GM19372 (cell line): ENCODE data around the gene NOTO.

Experiments
- ATAC-seq: cut with Tn5 transposase; IDR thresholded peaks from one replicate; pipeline ENCODE4 v1.9.1; 2021; ENCODE audit warnings: mild to moderate bottlenecking, low read depth, moderate library complexity; ENCODE audit not compliant: unreplicated experiment

Gene NOTO

GRCh38 chr2:73233154-73233931 is 31.0 kb downstream of the NOTO start, which contains the start of gene PRADC1:
Gene PRADC1 (minus strand): TSS chr2:73233239. CDS start chr2:73233160, 79 bp downstream.
- ATAC-seq, result peak; percentile 86

GRCh38 chr2:73233932-73234832 is 31.8 kb downstream of the NOTO start, which contains the start of gene CCT7:
Gene CCT7 (plus strand): TSS chr2:73234308. CDS start chr2:73234379, 71 bp downstream.
- peak; percentile 54 for ATAC-seq

- no peak for ATAC-seq
These were observed 33.1 kb downstream of the NOTO start for GRCh38 chr2:73235315-73236028.

GRCh38 chr2:73237168-73237567 is 34.8 kb downstream of the NOTO start:
- ATAC-seq, result no peak

- no peak for ATAC-seq
These were observed 35.8 kb downstream of the NOTO start for GRCh38 chr2:73238149-73238548.

DNA sequence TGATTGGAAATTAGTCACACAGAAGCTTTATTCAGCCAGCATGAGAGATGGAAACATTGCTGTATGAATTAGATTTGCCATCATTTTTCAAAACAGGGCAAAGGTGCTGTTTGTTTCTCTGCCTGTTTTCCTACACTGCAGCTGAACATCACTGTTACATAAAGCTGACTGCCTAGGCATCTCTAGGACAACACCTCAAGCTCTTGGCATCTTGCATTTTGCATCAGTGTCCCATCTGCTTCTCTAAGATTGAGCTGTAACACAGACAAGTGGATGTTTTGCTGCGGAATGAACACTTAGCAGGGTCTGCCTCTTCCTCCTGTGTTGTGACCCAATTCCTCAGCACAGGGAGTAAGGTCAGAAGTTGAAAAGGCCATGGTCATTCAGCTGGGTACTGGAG is 36.6 kb downstream of the NOTO start:
- no peak for ATAC-seq

- ATAC-seq, result no peak
These were observed 37.4 kb downstream of the NOTO start for GRCh38 chr2:73239776-73240175.

GRCh38 chr2:73243884-73244570 is 41.7 kb downstream of the NOTO start:
- ATAC-seq, result no peak

DNA sequence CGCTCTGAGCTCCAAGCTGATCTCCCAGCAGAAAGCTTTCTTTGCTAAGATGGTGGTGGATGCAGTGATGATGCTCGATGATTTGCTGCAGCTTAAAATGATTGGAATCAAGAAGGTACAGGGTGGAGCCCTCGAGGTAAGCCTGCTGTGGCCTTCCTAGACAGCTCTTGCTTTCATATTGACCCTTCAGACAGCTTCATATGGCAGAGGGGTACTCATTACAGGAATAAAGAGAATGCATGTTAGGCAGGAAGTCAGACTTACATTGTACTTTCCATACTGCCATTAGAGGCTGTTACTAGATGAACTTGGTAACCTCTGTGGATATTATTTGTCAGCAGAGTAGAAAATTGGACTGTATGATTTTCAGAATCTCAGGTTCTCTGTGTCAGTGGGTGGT is 42.2 kb downstream of the NOTO start:
- ATAC-seq, result no peak

GRCh38 chr2:73246850-73247249 is 44.5 kb downstream of the NOTO start:
- ATAC-seq, result no peak

DNA sequence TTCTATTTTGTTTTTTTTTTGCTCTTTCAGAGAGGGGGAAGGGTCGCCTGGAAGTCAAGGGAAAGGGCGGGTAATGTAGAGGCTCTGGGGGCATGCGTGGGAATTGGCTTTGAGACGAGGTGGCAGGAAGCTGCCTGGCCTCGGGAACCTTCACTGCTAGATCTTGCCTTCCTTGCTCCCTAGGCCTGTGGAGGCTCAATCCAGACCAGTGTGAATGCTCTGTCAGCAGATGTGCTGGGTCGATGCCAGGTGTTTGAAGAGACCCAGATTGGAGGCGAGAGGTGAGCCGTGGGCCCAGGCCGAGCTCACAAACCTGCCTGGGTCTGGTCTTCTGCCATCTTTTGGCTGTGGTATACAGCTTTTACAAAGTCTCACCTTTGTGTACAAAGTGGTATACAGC is 47.3 kb downstream of the NOTO start:
- ATAC-seq, result no peak

DNA sequence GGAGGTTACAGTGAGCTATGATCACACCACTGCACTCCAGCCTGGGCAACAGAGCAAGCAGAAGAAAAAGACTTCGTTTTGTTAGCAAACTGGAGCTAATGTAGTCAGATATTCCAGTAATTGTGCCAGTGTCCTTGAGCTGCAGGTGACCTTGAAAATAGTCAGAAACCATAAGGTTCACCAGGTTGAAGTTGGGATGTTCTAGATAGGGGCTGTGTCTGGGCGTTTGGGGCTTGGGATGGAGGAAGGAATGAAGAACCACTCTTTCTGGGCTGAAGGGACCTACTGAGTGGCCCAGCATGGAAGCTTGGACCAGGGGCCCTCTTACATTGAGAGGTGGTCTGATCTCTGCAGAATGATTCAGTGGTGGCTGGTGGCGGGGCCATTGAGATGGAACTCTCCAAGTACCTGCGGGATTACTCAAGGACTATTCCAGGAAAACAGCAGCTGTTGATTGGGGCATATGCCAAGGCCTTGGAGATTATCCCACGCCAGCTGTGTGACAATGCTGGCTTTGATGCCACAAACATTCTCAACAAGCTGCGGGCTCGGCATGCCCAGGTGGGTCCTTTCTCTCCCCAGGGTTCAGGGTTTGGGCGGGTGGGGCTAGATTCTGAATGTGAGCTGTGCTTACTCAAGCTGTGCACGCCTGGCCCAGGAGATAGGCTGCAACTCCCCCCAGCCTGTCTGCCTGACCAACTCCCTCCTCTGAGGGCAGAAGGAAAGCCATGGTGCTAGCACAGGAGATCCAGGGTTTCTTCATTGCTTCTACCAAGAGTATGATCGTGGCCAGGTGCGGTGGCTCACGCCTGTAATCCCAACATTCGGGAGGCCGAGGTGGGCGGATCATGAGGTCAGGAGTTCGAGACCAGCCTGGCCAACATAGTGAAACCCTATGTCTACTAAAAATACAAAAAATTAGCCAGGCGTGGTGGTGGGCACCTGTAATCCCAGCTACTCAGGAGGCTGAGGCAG is 48.8 kb downstream of the NOTO start:
- ATAC-seq, result no peak

DNA sequence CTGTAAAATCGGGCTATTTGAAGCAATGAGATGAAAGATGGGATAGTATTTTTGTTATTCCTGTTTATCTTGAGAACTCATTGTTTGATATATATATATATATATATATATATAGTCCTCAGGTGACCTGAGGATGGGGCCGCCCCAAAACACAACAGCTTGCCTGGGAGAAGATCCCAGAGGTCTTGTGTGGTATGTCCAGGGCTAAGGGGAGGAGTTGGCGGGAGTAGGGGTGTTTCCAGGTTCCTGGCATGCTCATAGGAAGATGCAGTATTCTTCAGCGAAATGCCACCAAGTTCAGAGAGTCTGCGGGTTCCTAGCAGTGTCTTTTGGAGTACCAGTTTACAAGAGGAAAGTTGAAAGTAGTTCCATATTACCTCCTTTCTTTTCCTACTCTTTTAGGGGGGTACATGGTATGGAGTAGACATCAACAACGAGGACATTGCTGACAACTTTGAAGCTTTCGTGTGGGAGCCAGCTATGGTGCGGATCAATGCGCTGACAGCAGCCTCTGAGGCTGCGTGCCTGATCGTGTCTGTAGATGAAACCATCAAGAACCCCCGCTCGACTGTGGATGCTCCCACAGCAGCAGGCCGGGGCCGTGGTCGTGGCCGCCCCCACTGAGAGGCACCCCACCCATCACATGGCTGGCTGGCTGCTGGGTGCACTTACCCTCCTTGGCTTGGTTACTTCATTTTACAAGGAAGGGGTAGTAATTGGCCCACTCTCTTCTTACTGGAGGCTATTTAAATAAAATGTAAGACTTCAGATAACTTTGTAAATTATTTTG is 50.1 kb downstream of the NOTO start:
- ATAC-seq, result no peak

- ATAC-seq, result no peak
These were observed 51.0 kb downstream of the NOTO start for GRCh38 chr2:73253400-73253799.

GRCh38 chr2:73253901-73254300 is 51.5 kb downstream of the NOTO start:
- ATAC-seq, result no peak

DNA sequence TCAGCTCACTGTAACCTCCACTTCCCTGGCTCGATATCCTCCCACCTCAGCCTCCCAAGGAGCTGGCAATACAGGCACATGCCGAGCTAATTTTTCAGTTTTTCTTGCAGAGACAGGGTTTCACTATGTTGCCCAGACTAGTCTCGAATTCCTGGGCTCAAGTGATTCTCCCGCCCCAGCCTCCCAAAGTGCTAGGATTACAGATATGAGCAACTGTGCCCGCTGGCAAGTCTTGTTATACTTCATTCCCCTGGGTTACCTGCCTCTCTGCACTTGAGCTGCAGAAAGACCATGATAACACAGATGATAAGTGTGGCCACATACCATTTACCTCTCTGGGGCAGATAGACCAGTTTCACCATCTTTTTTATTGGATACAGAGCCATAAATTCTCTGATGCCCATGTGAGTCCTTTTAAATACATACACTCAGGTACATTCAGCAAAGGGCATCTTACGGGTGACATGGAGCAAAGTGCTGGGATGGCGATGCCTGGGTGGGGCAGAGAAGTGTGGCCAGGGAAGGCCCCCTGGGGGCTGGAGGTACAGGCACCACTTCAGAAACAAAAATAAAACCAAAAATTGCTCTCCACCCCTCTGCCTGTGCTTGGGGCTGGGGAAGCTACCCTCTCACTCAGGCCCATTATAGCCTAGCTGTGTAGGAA is 52.1 kb downstream of the NOTO start:
- no peak for ATAC-seq

DNA sequence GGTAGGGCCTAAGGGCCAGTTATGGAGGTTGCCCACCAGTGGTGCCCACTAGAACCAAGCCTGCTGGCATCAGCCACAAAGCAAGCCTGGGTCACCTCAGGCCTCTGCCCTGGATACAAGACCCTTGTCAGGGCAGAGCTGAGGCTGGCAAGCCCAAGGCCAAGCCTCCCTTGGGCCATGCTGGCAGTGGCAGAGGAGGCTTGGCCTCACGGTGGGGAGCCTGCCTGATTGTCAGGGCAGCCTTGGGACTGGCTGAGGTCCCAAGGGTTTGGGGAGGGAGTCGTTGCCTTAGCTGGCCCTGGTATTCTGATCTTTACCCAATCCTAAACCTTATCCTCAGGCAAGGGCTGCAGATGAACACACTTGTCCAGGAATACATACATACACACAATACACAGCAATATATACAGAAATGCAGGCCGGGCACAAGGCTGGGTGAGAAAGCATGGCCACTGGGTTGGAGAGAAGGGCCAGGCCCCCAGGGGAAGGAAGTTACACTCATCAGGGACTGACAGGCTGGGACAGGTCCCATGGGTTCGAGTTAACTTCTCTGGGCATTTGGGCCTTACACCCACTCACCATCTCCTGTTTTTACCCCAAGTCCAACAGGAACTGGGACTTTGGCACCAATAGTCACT is 52.8 kb downstream of the NOTO start:
- no peak for ATAC-seq
